Coronary artery (tissue), 2 donors: ENCODE results near the gene SLC10A1.

ENCODE experiments used
- DNase-seq: peaks from one replicate; pipeline ENCODE4 v3.0.0-alpha.2; 2017; ENCODE audit warnings: low spot score
- H3K27ac ChIP-seq, 2 donors: fragments of 200-600 bp; sonication (generic); one replicate each; pipeline ENCODE4 v1.5.1; 2016 to 2019
- H3K4me3 ChIP-seq: fragments of 200-600 bp; sonication (generic); 2 replicates; pipeline ENCODE4 v1.5.1; 2016; ENCODE audit warnings: mild to moderate bottlenecking, moderate library complexity
- TF ChIP-seq, protein P1 (sequence below): fragments of 200-600 bp; sonication (generic); IDR thresholded peaks from one replicate; pipeline ENCODE4 v1.5.1; 2019; ENCODE audit warnings: antibody characterized with exemption

The SLC10A1 gene

DNA sequence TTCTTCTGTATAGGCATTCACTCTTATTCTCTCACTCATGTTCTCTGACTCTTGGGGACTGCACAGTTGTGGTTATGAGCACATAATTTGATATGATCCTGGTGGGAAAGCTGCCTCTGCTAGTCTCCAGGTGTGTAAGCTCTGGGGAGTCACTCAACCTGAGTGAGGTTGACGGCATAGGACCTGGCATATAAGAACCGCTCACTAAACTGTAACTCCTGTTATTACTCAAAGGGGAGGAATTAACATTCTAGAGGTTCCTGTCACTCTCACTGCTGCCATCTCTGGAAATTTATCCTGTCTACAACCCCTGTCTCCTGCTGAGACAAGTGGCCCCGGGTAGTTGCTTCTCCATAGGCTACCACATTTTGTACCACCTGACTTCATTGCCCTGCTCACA, 16.1 kb downstream of the SLC10A1 start:
- H3K4me3 ChIP-seq: no peak overlapping the region
- TF ChIP-seq, protein P1, sequence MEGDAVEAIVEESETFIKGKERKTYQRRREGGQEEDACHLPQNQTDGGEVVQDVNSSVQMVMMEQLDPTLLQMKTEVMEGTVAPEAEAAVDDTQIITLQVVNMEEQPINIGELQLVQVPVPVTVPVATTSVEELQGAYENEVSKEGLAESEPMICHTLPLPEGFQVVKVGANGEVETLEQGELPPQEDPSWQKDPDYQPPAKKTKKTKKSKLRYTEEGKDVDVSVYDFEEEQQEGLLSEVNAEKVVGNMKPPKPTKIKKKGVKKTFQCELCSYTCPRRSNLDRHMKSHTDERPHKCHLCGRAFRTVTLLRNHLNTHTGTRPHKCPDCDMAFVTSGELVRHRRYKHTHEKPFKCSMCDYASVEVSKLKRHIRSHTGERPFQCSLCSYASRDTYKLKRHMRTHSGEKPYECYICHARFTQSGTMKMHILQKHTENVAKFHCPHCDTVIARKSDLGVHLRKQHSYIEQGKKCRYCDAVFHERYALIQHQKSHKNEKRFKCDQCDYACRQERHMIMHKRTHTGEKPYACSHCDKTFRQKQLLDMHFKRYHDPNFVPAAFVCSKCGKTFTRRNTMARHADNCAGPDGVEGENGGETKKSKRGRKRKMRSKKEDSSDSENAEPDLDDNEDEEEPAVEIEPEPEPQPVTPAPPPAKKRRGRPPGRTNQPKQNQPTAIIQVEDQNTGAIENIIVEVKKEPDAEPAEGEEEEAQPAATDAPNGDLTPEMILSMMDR: no peak
- H3K27ac ChIP-seq: no peak overlapping the region
- no peak for DNase-seq

GRCh38 chr14:69780092-69780491, 16.9 kb downstream of the SLC10A1 start:
- DNase-seq: no peak
- H3K27ac ChIP-seq: no peak overlapping the region
- TF ChIP-seq, protein P1: no peak
- no peak overlapping the region for H3K4me3 ChIP-seq

DNA sequence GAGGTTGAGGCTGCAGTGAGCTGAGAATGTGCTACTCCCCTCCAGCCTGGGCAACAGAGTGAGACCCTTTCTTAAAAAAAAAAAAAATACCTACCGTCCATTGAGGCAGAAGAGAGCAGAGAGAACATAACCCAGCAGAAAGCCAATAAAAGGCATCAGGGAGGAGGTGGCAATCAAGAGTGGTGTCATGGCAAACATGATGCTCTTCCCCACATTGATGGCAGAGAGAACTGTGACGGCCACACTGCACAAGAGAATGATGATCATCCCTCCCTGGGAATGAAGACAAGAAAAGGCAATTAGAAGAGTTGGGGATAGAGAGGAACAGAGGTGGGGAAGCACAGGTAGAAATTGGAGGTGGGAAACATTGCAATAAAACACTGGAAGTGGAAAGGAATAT, 18.0 kb downstream of the SLC10A1 start:
- no peak for DNase-seq
- no peak overlapping the region for H3K27ac ChIP-seq
- TF ChIP-seq, protein P1: no peak
- H3K4me3 ChIP-seq: no peak overlapping the region

DNA sequence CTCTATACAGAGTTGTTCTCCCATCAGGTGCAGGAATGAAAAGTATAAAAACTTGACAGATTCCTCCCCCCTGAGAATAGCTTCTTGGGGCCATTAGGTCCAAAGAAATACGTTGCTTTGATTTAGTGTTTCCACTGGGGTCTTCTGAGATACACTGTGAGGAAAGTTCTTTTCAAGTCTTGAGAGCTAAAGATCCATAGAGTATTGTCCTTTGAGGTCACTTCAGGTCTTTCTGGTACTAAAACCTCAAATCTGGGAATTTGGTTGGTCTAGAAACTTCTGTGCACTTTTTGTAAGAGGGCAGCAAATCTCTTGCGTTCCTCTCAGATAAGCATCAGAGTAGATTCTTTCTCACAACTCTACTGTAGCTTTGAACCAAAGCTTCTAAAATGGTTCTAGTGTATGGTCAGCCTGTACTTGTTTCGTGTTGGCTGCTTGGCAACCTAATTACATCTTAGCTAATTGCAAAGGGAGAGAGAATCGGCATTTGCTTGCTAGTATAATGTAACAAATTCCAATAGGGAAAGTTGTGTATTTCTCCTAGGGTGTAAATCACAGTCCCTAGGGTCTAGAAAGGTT, 20.1 kb downstream of the SLC10A1 start:
- TF ChIP-seq, protein P1: no peak
- Histone ChIP-seq H3K27ac (no peak overlapping the region), H3K4me3 (no peak overlapping the region)
- DNase-seq: no peak

- no peak overlapping the region for H3K4me3 ChIP-seq
- H3K27ac ChIP-seq: no peak overlapping the region
- TF ChIP-seq, protein P1: no peak
- no peak for DNase-seq
Measured at GRCh38 chr14:69775012-69775411, 22.0 kb downstream of the SLC10A1 start.

DNA sequence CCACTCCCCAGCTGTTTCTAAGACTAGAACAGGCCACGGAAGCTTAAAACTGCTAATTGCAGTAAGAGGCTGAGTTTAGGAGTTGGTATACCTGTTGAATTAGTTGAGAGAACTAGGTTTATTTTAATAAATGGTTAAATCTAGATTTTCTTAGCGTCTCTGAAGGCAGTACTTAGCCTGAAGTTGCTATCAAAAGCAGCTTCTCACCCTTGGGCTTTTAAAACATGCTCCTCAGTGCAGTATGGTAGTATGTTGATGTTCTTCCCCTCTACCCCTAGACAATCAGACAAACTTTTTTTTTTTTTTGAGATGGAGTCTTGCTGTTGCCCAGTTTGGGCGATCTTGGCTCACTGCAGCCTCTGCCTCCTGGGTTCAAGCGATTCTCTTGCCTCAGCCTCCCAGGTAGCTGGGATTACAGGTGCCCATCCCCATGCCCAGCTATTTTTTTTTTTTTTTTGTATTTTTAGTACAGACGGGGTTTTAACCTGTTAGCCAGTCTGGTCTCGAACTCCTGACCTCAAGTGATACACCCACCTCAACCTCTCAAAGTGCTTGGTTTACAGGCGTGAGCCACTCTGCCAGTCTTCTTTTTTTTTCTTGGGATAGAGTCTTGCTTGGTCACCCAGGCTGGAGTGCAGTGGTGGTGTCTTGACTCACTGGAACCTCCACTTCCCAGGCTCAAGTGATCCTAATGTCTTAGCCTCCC, 23.3 kb downstream of the SLC10A1 start:
- TF ChIP-seq, protein P1: no peak
- Histone ChIP-seq H3K27ac (no peak overlapping the region), H3K4me3 (no peak overlapping the region)
- no peak for DNase-seq
